Measurements from ENCODE around the gene KY.

KY gene

GRCh38 chr3:134659391-134660045, 8.7 kb upstream of the KY start:
- Histone ChIP-seq H3K27ac (no peak overlapping the region), H3K36me3 (replicated peaks) (no peaks in the 10 kb centered on the region), H3K27me3 (replicated peaks) (no peaks in the 10 kb centered on the region), H3K4me3 (ENCODE audit: low read depth, low read length) (no peak overlapping the region)
- no peak for TF ChIP-seq CTCF (IDR thresholded peaks at IDR 0.05; ENCODE audit: low read depth, low read length, missing control alignments)
- in situ Hi-C loops (cut with HindIII; ENCODE audit: low pct_ligation_motif_present, low sequenced_read_pairs) = no loop called here
- DNase-seq = no peak

- TF ChIP-seq CTCF (IDR thresholded peaks at IDR 0.05; ENCODE audit: low read depth, low read length, missing control alignments) = no peak
- no peak for DNase-seq
- Histone ChIP-seq H3K36me3 (replicated peaks) (no peaks in the 10 kb centered on the region), H3K27ac (no peak overlapping the region), H3K4me3 (ENCODE audit: low read depth, low read length) (no peak overlapping the region), H3K27me3 (replicated peaks) (no peaks in the 10 kb centered on the region)
- in situ Hi-C loops (cut with HindIII; ENCODE audit: low pct_ligation_motif_present, low sequenced_read_pairs) = no loop called here
Measured at GRCh38 chr3:134658555-134658954, 7.7 kb upstream of the KY start.

- H3K36me3 ChIP-seq (replicated peaks) = no peaks in the 10 kb centered on the region
- H3K4me3 ChIP-seq (ENCODE audit: low read depth, low read length) = no peak overlapping the region
- H3K27ac ChIP-seq = no peak overlapping the region
- no peaks in the 10 kb centered on the region for H3K27me3 ChIP-seq (replicated peaks)
- TF ChIP-seq CTCF (IDR thresholded peaks at IDR 0.05; ENCODE audit: low read depth, low read length, missing control alignments) = no peak
- in situ Hi-C loops (cut with HindIII; ENCODE audit: low pct_ligation_motif_present, low sequenced_read_pairs) = no loop called here
- no peak for DNase-seq
Measured at GRCh38 chr3:134656211-134656800, 5.5 kb upstream of the KY start.

GRCh38 chr3:134655706-134656105, 4.9 kb upstream of the KY start:
- no peak overlapping the region for H3K27ac ChIP-seq
- in situ Hi-C loops (cut with HindIII; ENCODE audit: low pct_ligation_motif_present, low sequenced_read_pairs) = no loop called here
- TF ChIP-seq CTCF (IDR thresholded peaks at IDR 0.05; ENCODE audit: low read depth, low read length, missing control alignments) = no peak
- no peaks in the 10 kb centered on the region for H3K36me3 ChIP-seq (replicated peaks)
- no peak for DNase-seq
- H3K27me3 ChIP-seq (replicated peaks) = no peaks in the 10 kb centered on the region
- H3K4me3 ChIP-seq (ENCODE audit: low read depth, low read length) = no peak overlapping the region

- Histone ChIP-seq H3K36me3 (replicated peaks) (no peaks in the 10 kb centered on the region), H3K27me3 (replicated peaks) (no peaks in the 10 kb centered on the region), H3K27ac (no peak overlapping the region), H3K4me3 (ENCODE audit: low read depth, low read length) (no peak overlapping the region)
- TF ChIP-seq CTCF (IDR thresholded peaks at IDR 0.05; ENCODE audit: low read depth, low read length, missing control alignments) = no peak
- no peak for DNase-seq
- in situ Hi-C loops (cut with HindIII; ENCODE audit: low pct_ligation_motif_present, low sequenced_read_pairs) = no loop called here
Measured at GRCh38 chr3:134654031-134654430, 3.2 kb upstream of the KY start.

Data from brain microvascular endothelial cell (primary cell).